GM18907 (cell line): Measurements from ENCODE around the gene ZBTB2.
A peak's percentile ranks its signal among the peaks of the same experiment; 100 is the strongest.
"Not testable (repeated sequence)": the region's sequence is repeated elsewhere in the genome, so short reads cannot be mapped to it uniquely, and the experiment has no call there.

Source experiments
- ATAC-seq: cut with Tn5 transposase; IDR thresholded peaks from one replicate; pipeline ENCODE4 v1.9.1; 2021; ENCODE audit warnings: mild to moderate bottlenecking, moderate library complexity; ENCODE audit not compliant: unreplicated experiment

ZBTB2 gene

DNA sequence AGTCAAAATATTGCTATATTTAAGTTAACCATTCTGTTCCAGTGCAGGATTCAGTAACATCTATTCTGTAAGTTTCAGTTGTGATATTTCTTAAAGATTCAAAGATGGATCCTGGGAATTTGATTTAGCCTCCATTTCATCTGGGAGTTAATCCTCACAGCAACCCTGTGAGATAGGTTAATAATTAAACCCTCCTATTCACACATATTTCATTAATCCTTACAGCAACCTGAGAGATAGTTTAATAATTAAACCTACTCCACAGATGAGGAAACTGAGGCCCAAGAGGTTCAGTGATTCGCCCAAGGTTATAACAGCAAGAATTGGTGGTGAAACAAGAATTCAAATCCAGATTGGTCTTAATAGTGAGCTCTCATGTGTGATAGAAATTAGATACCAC, 10.9 kb upstream of the ZBTB2 start:
- ATAC-seq: no peak

DNA sequence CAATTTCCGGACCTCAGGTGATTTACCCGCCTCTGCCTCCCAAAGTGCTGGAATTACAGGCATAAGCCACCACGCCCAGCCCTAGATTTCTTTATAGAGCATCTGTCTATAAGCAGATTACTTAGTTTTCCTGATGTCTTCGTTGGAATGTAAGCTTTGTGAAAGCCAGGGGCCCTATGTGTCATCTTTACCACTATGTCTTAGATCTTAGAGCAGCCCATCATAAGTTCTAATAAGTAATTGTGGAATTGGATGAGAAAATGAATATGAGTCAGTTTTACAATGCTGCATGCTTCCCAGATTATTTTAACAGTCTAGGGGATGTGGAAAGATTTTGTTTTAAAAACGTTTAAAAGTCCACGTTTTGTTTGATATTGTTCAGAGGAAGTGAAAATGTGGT, 9.1 kb upstream of the ZBTB2 start:
- no peak for ATAC-seq

DNA sequence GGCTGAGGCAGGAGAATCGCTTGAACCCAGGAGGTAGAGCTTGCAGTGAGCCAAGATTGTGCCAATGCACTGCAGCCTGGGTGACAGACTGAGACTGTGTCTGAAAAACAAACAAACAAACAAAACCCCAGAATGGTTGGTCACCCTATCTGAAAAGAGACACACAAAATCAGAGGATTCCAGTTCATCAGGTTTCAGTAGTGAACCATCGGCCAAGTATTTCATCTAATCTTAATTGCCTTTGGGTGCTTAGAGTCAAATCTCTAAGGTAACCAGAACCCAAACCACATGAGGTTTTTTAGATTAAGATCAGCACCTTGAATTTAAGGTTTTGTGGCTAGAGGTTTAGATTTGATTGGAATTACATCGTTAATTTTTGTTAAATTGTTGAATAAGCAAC, 8.3 kb upstream of the ZBTB2 start:
- no peak for ATAC-seq

GRCh38 chr6:151393410-151393809, 2.1 kb upstream of the ZBTB2 start:
- no peak for ATAC-seq

DNA sequence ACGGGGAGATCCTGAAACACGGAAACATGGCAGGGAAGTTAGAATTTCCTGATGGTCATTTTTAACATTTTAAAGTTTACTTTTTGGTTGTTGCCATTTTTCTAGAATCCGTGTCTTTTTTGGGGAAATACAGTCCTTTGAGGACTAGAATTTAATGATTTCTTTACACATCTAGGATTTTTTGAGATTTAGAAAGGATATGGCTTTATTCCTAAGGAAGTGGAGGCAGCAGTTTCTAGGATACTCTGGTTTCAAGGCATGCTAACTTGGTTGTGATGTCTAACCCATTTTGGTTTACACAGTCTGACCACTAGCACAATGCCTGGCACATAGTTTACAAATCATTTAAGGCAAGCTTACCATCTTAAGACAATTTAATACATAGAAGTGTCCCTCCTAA, 1.1 kb upstream of the ZBTB2 start:
- no peak for ATAC-seq

DNA sequence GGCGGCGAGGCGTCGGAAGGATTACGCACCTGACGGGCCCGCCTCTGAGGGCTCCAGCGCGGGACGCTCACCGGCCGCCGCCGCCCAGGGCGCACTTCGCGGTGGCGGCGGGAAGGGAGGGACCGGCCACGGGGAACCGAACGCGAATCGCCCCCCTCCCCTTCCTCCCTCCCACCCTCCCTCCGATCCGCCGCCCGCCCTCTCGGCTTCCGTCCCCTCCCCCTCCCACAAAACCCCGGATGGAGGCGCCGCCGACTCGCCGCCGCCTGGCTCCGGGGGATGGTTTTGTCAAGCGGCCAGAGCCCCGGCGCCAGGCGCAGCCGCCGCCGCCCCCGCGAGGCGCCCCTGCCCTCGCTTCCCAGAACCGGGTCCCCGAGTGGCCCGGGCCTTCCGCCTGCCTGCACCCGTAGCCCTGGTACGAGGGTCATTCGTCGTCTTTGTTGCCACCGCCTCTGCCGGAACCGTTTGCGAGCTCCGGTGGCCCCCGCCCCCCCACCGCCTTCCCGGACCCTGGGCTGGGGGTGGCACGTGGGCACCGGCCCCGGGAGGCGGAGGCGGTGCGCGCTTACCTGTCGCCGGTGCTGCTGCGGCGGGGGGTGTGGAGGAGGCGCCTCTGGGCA, 398 bp downstream of the ZBTB2 start:
- ATAC-seq: peak; percentile 17

GRCh38 chr6:151390276-151390850, 996 bp downstream of the ZBTB2 start:
- ATAC-seq: peak; percentile 88

DNA sequence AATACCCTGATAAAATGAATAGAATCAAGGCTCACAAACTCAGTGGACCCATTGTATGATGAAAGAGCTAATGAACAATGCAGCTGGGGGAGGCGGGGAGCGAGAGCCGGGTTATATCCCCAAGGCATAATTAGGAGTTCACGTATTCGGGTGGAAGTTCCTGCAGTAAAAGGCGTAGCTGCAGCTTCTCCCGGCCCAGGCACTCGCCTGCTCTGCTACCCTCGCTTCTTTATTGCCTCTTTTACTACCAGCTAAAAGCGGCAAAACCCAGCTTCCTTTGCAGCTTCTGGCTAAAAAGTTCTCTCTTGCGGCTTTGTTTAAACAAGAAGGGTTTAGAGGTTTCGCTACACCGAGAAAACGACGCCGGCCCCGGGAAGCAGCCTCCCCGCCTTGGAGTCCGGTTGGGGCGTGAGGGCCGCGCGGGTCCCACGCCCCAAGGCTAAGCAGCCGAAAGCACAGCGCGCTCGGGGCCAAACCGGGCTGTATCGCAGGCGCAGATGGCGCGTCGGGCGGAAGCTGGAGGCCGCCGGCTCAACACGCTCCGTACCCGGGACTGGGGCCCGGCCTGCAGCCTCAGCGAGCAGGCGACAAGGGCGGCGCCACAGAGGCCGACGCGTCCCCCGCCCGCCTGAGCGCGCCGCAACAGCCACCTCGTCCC, 1.6 kb downstream of the ZBTB2 start:
- peak; percentile 69 for ATAC-seq

- ATAC-seq: no peak
These were observed 2.3 kb downstream of the ZBTB2 start for GRCh38 chr6:151388997-151389617.

DNA sequence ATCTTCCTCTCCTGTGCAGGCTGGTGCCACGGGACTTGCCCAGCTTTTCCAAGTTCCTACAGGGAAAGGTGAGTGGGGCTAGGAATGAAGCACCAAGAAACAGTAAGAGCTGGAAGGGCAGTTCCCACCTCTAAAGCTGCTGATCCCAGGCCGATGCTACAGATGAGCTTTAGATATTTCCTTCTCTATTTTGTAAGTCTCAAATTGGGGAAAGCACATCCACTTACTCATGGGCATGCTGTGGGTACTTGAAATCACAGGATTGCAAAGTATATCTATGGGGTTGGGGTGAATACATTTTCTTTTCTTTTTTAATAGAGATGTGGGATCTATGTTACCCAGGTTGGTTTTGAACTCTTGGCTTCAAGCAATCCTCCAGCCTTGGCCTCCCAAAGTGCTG, 3.1 kb downstream of the ZBTB2 start:
- no peak for ATAC-seq

DNA sequence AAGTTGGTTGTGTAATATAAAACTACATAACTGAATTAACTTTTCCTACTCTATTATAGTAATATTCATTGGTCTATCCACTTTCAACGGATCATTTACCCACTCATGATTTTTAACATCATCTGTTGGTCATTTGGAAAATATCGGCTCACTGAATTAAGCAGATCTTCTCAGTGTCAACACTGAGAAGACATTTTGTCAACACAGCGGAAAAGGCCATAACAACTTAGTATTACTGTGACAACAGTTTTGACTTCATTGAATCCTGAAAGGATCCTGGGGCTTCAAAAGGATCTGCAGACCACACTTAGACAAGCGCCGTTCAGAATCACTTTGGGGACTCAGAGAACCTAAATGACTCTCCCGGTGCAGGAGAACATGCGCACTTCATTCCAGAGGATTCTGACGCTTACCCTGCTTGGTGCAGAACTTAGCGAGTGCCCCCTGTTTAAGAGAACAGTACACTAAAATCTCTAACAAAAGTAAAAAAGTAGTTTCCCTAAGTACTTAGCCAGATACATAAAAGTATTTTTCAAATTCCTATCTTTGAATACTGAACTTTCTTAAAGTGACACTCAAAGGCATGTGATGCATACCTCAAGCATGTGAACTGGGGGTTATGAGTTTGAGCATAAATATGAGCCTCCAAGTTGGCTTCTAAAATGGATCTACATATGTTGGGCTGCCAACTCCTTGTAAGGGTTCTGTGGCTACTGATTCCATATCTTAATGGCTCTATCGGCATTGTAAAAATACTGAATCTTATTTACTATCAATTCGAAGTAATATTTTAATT, 4.0 kb downstream of the ZBTB2 start:
- no peak for ATAC-seq

DNA sequence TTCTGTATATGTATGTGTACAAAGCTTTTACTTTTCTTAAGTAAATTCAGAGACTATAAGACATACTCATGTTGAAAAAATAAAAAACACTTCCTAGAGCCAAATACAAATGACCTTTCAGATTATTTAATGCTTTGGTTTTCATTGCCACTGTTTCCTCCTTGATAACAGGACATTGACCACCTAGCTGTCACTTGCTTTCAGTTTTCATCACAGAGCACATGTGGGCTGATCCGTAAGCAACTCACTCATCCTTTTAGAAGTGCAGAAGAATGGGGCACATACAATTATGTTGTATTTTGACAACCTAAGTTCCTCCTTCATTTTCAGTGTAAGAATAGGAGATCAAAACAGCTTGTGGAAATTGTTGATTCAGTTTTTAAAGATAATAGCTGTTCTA, 6.2 kb downstream of the ZBTB2 start:
- ATAC-seq: no peak

DNA sequence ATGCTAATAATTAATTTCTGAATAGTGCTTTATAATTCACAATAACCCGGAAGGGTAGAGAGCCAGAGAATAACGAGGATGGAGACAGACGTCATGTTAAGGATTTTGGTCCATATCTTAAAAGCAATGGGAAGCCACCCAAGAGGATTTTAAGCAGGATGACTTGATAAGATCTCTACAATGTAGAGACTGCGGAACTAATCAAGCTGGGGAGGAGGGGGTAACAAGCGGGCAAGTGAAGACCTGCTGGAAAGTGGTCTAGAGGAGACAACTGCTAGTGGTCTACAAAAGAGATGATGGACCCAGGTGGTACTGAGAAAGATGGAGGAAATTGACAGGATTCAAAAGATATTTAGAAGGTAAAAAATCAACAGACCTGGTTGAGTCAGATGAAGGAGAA, 7.2 kb downstream of the ZBTB2 start:
- no peak for ATAC-seq

DNA sequence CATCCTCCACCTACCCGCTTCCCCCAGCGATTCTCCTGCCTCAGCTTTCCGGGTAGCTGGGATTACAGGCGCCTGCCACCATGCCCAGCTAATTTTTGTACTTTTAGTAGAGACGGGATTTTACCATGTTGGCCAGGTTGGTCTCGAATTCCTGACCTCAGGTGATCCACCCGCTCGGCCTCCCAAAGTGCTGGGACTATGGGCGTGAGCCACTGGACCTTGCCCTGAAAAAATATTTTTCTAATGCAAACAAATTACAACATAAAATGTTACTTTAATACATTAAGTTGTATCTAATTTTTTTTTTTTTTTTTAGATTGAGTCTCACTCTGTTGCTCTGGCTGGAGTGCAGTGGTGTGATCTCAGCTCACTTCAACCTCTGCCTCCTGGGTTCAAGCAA, 8.7 kb downstream of the ZBTB2 start:
- not testable (repeated sequence) for ATAC-seq

DNA sequence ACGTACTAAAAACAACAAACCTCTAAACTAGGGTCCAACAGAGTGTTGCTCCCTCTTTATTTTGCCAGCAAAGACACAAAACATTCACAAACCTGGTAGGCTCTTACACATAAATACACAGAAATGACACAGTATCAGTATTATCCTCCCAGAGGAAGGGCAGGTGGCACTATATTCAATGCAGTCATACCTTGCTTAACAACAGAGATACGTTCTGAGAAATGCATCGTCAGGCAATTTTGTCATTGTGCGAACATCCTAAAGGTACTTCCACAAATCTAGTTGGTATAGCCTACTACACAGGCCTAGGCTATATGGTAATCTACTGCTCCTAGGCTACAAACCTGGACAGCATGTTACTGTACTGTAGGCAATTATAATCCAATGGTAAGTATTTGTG, 9.6 kb downstream of the ZBTB2 start:
- ATAC-seq: no peak

GRCh38 chr6:151380848-151381205, 10.5 kb downstream of the ZBTB2 start:
- ATAC-seq: no peak

DNA sequence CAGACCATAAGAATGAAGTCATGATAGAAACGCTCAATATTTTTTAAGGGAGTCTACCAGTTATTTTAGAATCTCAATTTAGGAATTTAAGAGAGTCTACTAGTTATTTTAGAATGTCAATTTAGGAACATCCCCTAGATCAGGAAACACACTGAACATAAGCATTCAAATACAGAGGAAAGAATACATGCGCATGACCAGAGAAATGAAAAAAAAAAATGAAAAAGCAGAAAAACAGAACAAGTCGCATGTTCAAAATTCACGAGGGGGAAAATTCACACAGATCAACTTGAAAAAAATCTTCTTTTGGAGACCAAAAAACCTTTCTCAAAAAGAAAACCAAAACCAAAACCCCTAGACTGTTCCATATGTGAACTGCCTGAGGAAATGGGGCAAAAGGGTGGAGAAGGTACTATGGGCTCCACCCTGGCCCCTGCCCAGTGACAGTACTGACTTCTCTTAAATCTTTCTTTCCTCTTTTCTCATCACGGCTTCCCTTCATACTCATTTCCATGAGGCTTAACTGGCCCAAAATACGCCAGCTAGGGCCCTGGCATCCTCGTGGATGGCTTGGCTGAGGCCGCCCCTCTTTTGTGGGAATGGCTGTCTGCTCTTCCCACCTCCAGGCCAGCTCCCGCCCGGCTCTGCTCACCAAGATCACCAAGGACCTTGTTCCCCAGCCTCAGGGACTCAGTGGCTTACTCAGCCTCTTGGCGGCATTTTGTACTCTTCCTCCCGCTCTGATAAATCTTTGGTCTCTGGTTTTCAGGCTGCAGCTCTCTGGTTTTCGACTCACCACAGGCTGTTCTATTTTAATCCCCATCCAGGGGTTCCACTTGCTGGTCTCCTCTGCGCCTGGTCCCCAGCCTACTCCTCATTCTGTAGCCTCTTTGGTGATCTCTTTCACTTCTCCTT, 11.2 kb downstream of the ZBTB2 start:
- ATAC-seq: peak; percentile 73

- ATAC-seq: no peak
These were observed 14.3 kb downstream of the ZBTB2 start for GRCh38 chr6:151377095-151377494.

- ATAC-seq: no peak
These were observed 14.9 kb downstream of the ZBTB2 start for GRCh38 chr6:151376440-151376839.

DNA sequence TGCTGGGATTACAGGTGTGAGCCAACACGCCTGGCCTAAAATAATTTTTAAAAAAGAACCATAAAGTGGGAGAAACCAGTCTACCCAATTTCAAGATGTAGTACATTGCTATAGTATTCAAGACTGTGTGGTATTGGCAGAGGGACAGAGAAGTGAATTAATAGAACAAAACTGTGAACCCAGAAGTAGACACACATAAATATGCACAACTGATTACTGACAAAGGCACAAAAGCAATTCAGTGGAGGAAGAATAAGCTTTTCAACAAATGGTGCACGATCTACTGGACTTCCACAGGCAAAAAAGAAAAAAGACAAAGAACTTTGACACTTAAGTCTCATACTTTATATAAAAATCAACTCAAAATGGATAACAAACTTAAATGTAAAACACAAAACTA, 15.5 kb downstream of the ZBTB2 start:
- no peak for ATAC-seq
